ENCODE measurements around the gene TLL2.
"Not testable (repeated sequence)": the region's sequence is repeated elsewhere in the genome, so short reads cannot be mapped to it uniquely, and the experiment has no call there.

TLL2 gene

DNA sequence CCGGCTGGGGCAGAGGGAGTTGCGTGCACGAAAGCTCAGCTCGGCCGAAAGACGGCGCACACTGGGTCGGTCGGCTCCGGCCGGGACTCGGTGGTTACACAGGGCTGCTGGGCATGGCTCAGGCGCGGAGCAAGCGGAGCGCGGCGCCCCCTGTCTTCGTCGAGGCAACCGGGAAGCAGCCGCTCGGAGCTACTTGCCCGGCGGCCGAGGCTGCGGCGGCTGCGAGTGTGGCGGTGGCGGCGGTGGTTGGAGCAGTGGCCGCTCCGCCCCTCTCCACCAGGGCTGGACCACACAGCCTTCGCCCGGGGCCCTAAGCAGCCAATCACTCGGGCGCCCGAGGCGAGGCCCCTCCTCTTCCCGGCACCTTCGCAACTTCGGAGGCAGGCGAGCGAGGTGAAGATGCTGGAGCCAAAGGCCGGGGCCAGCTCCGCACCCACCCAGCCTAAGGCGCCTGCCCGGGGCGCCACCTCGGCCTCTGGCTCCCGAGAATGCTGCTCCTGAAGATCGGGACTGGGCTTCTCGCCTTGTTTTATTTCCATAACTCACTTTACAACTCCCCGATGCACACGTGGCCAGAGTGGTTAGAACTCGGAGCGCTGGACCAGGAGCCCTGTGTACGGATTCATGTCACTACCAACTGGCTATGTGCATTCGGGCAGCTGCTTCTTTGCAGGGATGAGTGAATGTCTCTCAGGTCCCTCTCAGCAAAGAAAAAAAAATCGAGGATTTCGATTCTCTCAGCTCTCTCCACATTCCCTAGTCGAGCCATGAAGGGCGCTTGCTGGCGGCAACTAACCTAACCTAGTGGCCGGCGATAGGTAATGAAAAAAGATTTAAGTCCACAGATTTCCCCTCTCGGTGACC lies at the start of gene TLL2:
Gene TLL2, minus strand, starts transcription at position 229 of the 864 bp plus-strand sequence. CDS start 241 bp downstream, outside the sequence.
- DNase-seq = peak; percentile 76 to 96 (median 90)
- intact Hi-C loops (cut with DNase I) = loop anchor here (5.0 kb wide), 1 partner anchor 117 kb away; no protein-coding TSS in a partner anchor

DNA sequence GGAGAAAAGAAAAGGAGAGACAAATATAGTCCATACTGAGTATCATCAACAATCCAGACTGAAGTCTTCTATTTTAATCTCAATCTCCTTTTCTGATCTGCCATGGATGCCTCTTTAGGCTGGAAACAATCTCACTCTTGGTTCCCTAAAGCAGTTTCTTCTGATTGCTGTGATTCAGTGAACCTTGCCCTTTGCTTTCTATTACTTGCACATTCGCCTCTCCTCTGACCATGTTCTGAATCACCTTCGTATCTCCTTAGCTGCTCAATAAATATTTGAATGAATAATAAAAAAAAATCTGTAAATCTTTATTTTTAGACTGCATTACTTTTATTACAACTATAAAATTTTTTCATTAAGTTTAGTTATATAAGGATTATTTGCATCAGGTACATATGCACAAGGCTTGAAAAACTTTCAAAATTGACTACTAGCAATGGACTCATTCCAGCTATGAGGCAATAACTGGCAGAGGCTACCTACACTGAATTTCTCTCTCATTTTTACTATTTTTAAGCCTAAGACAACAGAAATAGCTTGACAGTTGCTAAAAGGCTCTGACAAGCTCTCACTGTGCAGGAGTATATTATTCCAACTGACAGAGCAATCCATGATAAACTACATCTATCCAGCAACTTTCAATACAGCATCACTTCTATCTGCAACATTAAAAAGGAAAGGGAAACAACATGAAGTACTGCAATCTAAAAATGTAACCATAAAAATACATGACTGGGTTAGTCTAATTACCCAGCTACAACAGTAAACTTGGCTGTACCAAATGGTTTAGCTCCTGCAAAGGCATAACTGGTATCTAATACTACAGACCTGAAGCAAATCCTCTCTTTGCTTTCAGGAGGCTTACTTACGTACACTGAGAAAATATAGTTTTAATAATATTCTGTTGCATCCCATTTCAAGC lies 47.5 kb upstream of the TLL2 start:
- DNase-seq = peak in 2 of 42 donors; percentile 7 to 34
- intact Hi-C loops (cut with DNase I) = no loop called here

DNA sequence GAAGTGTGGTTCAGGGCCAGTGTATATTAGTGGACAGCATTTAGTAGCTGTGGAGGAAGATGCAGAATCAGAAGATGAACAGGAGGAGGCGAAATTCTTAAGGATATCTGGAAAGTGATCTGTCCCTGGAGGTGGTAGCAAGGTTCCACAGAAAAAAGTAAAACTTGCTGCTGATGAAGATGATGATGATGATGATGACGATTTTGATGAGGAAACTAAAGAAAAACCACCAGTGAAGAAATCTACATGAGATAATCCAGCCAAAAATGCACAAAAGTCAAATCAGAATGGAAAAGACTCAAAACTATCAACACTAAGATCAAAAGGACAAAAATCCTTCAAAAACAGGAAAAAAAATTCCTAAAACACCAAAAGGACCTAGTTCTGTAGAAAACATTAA lies 46.8 kb upstream of the TLL2 start:
- intact Hi-C loops (cut with DNase I) = no loop called here
- DNase-seq = no peak

DNA sequence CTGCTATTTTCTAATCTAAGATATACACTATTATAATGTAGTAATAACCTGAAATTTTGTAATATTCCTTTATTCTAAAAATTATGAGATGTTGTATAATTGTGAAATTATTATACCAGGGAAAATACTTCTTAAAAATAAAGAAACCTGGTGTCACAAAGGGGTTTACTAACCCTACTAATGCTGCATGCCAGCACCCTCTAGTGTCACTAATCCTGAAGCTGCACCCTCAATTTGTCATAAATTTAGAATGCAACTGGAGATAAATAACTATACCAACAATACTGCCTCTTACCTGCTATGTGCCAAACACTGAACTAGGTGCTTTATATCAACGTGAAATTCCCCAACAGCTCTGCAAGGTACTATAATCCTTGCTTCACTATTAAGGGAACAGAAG lies 42.3 kb upstream of the TLL2 start:
- intact Hi-C loops (cut with DNase I) = loop anchor here (10.0 kb wide), 1 partner anchor 181 kb away; no protein-coding TSS in a partner anchor
- peak in 24 of 42 donors; percentile 6 to 65 (median 28) for DNase-seq

DNA sequence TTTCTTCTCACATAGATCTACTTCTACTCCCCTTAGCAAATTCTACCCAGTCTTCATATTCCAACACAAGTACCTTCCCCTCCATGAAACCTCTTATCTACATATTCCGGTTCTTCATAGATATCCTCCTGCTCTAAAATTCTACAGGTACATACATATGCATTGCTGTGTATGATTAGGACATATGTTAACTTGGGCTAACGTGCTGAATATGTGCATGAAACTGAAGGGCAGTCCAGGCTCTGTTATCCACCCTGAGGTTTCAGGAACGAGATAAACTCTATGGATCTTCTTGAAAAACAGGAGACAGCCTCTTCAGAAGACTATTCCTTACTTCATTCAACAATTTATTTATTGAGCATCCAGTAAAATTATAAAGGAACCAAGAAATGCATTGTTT lies 41.6 kb upstream of the TLL2 start:
- intact Hi-C loops (cut with DNase I) = loop anchor here (10.0 kb wide), 1 partner anchor 181 kb away; no protein-coding TSS in a partner anchor
- DNase-seq = no peak

DNA sequence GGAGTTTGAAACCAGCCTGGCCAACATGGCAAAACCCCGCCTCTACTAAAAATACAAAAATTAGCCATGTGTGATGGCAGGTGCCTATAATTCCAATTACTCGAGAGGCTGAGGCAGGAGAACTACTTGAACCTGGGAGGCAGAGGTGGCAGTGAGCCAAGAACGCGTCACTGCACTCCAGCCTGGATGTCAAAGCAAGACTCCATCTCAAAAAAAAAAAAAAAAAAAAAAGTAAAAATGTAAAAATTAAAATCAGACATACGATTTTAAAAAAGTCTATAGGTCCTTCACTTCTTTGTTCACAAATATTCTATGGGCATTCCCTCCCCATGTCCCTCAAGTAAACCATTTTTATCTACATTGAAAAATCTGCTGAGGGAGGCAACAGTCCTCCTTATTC lies 34.9 kb upstream of the TLL2 start:
- peak in 23 of 42 donors; percentile 3 to 62 (median 18) for DNase-seq
- intact Hi-C loops (cut with DNase I) = no loop called here

DNA sequence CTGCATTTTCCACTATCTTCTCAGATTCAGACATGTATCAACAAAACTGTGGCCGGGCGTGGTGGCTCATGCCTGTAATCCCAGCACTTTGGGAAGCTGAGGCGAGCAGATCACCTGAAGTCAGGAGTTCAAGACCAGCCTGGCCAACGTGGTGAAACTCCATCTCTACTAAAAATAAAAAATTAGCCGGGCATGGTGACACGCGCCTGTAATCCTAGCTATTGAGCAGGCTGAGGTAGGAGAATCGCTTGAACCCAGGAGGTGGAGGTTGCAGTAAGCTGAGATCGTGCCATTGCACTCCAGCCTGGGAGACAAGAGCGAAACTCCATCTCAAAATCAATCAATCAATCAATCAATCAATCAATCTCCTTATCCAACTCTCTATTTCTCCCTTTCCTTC lies 31.8 kb upstream of the TLL2 start:
- DNase-seq; intact Hi-C loops (cut with DNase I): not testable (repeated sequence)

DNA sequence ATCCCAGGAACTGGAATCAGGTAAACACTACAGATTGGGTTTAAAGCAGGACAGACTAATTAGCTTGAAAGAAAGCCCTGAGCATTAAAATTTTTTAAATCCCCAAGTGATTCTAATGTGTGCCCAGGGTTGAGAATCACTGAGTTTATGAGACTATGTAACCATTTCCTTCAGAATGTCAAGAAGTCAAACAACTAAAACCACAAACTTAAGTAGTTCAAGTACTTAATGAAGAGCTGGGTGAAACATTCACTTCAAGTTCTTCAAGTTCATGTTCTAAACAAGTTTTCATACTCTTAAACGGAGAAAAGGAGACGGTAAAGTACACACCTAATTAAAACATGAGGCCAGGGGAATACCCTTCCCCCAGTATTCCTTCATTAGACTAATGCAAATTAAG lies 28.2 kb upstream of the TLL2 start:
- no peak for DNase-seq
- intact Hi-C loops (cut with DNase I) = no loop called here

DNA sequence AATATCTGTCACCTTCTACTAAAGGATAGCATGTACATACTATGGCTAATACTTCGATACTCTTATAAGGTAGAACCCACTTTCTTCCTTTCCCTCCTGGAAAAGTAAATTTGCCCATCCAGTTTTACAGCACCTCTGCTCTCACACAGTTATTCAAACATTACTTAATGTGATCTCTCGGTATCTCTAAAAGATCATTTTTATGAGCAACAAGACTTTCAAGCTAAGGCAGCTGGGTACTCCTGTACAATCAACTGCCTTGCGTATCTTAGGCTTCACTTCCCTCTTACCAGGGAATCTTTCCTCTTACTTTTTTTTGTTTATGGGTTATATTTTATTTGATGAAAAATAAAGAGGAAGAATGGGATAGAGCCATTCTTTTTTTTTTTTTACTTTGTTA lies 26.5 kb upstream of the TLL2 start:
- intact Hi-C loops (cut with DNase I) = no loop called here
- DNase-seq = no peak

DNA sequence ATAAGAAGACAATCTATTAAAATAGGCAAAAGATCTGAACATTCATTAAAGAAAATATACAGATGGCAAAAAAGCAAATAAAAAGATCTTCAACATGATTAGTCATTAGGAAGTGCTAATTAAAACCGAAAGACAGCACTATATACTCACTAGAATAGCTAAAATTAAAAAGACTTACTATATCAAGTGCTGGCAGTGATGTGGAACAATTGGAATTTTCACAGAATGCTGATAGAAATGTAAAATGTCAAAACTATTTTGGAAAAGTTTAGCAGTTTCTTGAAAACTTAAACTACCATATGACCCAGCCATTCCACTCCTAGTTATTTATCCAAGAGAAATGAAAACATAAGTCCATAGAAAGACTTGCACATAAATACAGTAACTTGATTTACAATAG lies 25.0 kb upstream of the TLL2 start:
- no peak for DNase-seq
- intact Hi-C loops (cut with DNase I) = no loop called here

DNA sequence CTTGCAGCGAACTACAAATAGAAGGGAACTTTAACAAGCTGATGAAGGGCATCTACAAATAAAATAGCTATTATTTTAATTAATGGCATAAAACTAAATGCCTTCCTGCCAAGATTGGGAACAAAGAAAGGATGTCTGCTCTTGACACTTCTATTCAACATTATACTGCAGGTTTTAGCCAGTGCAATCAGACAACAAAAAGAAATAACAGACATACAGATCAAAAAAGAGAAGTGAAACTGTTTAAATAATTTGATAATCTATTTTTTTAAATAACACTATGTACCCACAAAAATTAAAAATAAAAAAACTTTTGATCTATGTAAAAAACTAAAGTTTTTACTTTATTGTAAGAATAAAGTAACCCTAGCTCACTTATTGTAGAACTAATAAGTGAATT lies 22.4 kb upstream of the TLL2 start:
- no peak for DNase-seq
- intact Hi-C loops (cut with DNase I) = no loop called here

DNA sequence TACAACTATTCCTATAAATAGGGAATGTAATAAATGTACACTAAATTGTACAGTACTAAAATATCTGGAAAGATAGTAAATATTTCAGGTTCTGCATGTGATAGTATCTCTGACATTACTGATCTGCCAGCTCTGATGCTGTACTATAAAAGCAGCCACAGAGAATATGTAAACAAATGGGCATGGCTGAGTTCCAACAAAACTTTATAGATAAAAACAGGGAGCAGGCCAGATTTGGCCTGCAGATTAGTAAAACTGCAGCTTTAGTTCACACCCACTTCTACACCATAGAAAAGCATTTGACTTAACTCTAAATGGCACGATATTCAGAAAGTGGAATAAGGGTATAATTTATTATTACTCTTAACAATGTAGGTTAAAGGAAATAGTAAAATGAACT lies 18.8 kb upstream of the TLL2 start:
- intact Hi-C loops (cut with DNase I) = no loop called here
- no peak for DNase-seq

DNA sequence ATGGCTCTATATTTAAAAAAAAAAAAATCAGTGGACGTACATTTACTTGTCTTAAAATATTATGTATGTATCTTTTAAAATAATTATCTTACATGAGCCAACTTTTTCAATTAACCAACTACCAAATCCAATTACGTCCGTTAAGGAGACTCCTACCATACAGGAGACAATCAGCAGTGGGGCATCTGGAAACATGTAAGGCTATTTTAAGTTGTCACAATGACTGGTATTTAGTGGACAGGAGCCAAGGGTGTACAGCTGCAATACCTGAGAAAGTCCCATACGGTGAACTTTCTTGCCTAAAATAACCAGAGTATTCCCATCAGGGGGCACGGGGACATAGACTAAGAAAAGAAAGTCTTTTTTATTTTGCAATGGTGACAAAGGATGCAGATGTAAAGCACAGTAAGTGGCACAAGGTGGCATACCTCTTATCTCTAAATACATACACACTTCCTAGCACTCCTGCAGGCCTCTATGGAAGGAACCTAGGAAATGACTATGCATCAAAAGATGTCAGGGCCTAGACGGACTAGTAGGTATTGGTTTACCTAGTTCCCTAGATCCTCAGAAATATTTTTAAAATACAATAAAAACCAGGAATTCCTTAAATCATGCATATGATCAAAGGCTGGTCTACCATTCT lies 16.0 kb upstream of the TLL2 start:
- intact Hi-C loops (cut with DNase I) = no loop called here
- DNase-seq = no peak

DNA sequence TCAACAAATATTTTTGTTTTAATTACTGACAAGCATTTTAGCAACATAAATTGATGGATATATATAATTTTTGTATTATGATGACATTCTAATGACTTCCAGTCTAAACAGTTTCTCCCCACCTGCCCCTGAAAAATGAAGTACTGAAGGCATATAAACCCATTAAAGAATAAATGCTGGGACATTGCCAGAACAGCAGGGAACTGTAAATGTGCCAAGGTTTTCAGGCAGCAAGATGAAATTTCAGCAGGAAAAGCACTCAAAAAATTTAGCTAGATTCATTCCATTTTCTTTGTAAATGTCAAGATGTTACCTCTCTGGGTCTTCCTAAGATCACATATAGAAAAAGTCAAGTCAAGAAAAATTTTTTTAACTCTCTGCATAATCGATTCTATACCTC lies 11.0 kb upstream of the TLL2 start:
- intact Hi-C loops (cut with DNase I) = no loop called here
- no peak for DNase-seq

DNA sequence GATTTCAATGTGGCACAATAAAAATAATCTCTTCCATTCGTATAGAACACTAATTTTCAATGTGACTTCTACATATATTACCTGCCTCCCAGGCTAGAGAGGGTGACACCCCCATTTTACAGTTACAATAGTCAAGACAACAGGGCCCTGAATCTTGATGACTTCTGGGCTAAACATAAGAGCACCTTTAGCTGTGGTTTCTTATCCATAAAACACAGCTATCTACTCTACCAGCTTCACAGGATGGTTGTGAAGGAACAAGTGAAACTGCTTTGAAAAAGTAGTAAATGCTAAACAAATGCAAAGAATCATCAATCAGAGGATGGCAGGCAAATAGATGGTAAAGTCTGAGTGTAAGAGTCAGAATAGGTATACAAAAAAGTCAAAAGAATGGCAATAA lies 3.6 kb upstream of the TLL2 start:
- intact Hi-C loops (cut with DNase I) = no loop called here

DNA sequence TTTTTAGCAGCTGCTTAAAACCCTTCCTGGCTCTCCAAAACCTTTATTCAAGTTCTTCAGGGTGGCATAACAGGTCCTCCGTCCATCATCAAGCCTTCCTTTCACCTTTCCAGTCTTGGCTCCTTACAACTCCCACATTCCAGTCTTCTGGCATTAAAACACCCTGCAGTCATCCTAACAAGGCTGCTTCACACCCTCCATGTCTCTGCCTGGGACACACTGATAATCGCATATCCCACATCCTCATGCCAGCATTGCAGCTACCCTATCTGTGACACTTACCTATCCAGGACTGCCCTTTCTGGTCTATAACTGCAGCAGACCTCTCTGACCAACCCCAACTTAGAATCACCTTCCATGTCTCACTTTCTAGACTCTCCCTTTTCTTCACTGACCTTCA lies 2.6 kb upstream of the TLL2 start:
- intact Hi-C loops (cut with DNase I) = no loop called here
- DNase-seq = no peak

More for the DNA sequence above, 3.6 kb upstream of the TLL2 start:
- no peak for DNase-seq

DNA sequence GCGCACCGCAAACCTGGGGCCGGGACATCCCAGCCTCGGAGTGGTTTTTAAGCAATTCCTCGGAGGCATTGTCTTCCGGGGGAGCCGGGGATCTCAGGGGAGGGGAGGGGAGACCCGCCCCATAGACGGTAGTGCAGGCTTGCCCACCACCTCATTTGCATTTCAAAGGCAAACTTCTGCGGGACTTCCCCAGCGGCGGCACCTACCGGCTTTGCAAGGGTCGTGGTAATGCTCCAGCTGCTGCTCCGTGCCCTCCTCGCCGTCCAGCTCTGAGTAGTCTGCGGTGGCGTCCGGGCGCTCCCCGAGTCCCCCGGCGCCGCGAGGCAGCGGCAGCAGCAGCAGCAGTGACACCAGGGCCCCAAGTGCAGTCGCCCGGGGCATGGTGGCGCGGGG lies 425 bp downstream of the TLL2 start:
- DNase-seq = peak in 3 of 42 donors; percentile 21 to 48 (median 39)
- intact Hi-C loops (cut with DNase I) = loop anchor here (5.0 kb wide), 1 partner anchor 116 kb away; no protein-coding TSS in a partner anchor

DNA sequence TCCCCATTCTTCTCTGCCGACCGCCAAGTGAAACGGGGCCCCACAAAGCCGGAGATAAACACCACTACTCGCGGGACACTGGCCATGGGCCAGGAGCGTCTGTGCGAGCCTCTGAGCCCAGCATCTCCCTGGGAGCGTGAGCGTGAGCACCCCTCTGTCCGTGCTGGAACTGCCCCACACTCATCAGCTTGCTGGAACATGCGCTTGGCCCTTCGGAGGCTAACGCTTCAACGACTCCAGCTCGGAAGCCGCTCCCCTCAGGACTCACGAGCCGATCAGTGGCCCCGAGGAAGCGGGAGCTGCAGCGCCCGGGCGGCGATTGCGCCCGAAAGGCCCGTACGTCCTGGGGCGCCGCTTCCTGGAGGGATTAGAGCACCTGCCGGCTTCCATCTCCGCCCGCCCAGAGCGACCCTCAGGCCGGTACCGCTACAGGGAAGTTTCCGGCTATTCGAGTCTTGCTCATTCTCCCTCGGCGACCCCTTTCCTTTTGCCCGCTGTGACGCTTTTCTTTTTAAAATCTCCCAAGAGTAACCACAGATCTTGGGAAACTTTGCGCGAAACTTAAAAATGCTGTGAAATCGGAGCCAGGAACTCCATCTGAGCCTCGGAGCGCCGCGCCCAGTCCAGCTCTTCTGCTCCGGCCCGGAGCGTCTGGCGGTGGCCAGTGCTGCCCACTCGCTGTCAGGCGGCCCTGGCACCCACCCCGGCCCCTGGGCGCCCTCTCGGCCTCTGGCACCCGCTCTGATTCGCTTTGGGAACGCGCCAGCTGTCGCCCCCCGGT lies 1.0 kb downstream of the TLL2 start:
- intact Hi-C loops (cut with DNase I) = loop anchor here (5.0 kb wide), 1 partner anchor 115 kb away; no protein-coding TSS in a partner anchor
- DNase-seq = peak in 33 of 42 donors; percentile 7 to 62 (median 25)

All from head of caudate nucleus (tissue), 42 donors.